ENCODE measurements around the gene EEF1A2.

EEF1A2 gene

GRCh38 chr20:63449796-63450730 lies 48.8 kb downstream of the EEF1A2 start:
- no peak for DNase-seq (ENCODE audit: low spot score)

GRCh38 chr20:63449025-63449424 lies 49.9 kb downstream of the EEF1A2 start:
- no peak for DNase-seq (ENCODE audit: low spot score)

GRCh38 chr20:63448031-63448430 lies 50.9 kb downstream of the EEF1A2 start:
- DNase-seq (ENCODE audit: low spot score) = no peak

- no peak for DNase-seq (ENCODE audit: low spot score)
Measured at GRCh38 chr20:63447320-63447719, 51.6 kb downstream of the EEF1A2 start.

GRCh38 chr20:63446216-63447024 lies 52.5 kb downstream of the EEF1A2 start:
- no peak for DNase-seq (ENCODE audit: low spot score)

GRCh38 chr20:63445075-63445734 lies 53.7 kb downstream of the EEF1A2 start:
- DNase-seq (ENCODE audit: low spot score) = no peak

- DNase-seq (ENCODE audit: low spot score) = no peak
Measured at GRCh38 chr20:63444548-63444947, 54.3 kb downstream of the EEF1A2 start.

- DNase-seq (ENCODE audit: low spot score) = no peak
Measured at GRCh38 chr20:63443606-63444395, 55.1 kb downstream of the EEF1A2 start.

- DNase-seq (ENCODE audit: low spot score) = peak; percentile 46
Measured at GRCh38 chr20:63442100-63442493, 56.8 kb downstream of the EEF1A2 start.

GRCh38 chr20:63441136-63442099 lies 57.5 kb downstream of the EEF1A2 start:
- no peak for DNase-seq (ENCODE audit: low spot score)

- DNase-seq (ENCODE audit: low spot score) = no peak
Measured at GRCh38 chr20:63440366-63440955, 58.4 kb downstream of the EEF1A2 start.

GRCh38 chr20:63439866-63440265 lies 59.0 kb downstream of the EEF1A2 start:
- DNase-seq (ENCODE audit: low spot score) = no peak

- no peak for DNase-seq (ENCODE audit: low spot score)
Measured at GRCh38 chr20:63438121-63438520, 60.8 kb downstream of the EEF1A2 start.

All from kidney tubule cell (primary cell).